ENCODE data around the gene CRTC3. TPM values are rescaled to one million over a fixed set of nuclear protein-coding genes. Genes with fewer than 3 reads are reported as not detected.

Gene CRTC3
- total RNA-seq, 2 donors from 2014 or later: 44.1 to 69.4 TPM

DNA sequence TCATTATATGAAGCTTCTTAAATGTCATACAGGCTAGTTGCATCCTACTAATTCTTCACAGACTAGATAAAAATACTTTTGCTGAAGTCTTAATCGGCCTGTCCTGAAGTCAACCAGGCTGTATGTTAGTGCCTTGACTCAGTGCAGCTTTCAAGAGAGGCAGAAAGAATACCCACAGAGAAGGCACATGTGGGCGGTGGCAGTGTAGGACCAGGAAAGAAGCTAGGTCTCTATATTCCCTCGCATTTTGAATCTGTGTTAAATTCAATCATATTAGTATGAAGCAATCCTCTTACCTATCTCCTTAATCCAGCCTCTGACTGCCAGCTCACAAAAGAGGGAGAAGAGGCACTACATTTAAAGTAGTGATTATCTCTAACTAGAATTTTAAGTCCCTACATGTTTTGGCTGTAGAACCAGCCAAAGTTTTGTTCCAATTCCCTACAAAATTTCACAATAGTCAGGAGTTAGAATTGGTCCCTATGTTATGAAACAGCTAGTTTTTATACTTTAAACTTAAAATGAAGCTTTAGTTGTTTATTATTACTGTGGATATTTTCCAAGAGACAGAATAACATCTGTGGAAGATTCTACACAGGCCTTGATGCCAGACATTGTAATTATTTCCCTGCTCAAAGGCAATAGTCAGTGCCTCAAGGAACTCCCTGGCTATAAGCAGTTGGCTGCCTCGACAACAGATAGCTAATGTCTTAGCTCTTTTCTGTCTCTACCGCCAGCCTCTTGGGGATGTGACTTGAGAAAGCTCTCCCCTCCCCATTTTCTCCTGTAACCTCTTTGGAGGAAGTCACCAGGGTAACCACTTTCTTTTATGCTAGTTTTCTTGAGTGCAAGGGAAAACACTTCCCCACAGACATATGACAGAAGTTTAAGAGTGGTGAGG lies 31.9 kb downstream of the CRTC3 start:
- ATAC-seq: no peak
- Mint-ChIP-seq H3K27ac (peak overlapping the region; percentile 63 to 79), H3K27me3 (no peaks in the 10 kb centered on the region), H3K9me3 (no peaks in the 10 kb centered on the region), H3K4me1 (ENCODE audit: low read depth in 2 of 2) (peaks cover 66 to 71% of the 10 kb centered on the region in 2 donors), H3K4me3 (peak overlapping the region; percentile 53), H3K36me3 (no peaks in the 10 kb centered on the region)
- no peak for DNase-seq (ENCODE audit: low spot score)

DNA sequence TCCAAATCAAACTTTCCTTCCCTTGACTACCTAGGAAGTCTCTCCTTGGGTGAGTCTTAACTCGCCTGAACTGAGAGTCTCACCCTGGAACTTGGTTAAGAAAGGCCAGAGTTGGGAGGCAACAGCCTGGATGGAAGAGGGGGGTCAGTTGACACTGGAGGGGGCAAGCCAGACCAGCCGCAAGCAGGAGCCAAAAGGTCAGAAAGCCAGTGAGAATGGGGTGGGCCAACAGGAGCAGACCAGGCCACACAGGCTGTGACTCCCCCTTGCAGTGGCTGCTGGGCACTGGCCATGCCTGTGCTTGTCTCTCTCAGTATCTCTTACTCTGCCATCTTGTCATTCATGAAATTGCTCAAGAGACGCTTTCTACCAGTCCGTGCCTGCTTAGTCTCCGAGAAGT lies 32.9 kb downstream of the CRTC3 start:
- Mint-ChIP-seq H3K27me3 (no peaks in the 10 kb centered on the region), H3K9me3 (no peaks in the 10 kb centered on the region), H3K36me3 (no peaks in the 10 kb centered on the region), H3K4me1 (ENCODE audit: low read depth in 2 of 2) (peaks cover 63 to 66% of the 10 kb centered on the region in 2 donors), H3K27ac (peak overlapping the region; percentile 63 to 79), H3K4me3 (peak overlapping the region; percentile 53)
- DNase-seq (ENCODE audit: low spot score): no peak
- ATAC-seq: no peak

DNA sequence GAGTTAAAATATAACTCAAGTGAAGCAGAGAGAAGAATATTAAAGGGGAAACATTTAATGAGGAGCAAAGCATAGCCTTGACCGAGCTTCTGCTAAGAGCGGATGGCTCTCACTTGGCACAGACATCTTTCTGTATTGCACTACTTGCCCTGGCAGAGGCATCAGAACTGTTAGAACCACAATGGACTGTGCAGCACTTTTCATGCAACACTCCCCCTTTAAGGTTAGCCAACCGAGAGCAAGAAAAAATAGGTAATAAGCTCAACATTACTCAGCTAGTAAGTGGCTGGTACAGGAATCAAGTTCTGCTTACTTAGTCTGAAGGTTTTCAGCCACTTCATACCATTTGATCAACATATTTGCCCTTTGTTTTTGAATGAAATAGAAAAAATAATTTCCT lies 33.7 kb downstream of the CRTC3 start:
- Mint-ChIP-seq H3K4me3 (peak overlapping the region; percentile 73), H3K4me1 (ENCODE audit: low read depth in 2 of 2) (peaks cover 64% of the 10 kb centered on the region in 2 donors), H3K27me3 (no peaks in the 10 kb centered on the region), H3K27ac (peak overlapping the region; percentile 76 to 80), H3K9me3 (no peaks in the 10 kb centered on the region), H3K36me3 (no peaks in the 10 kb centered on the region)
- DNase-seq (ENCODE audit: low spot score) (no peak), ATAC-seq (peak; percentile 71 to 81)

DNA sequence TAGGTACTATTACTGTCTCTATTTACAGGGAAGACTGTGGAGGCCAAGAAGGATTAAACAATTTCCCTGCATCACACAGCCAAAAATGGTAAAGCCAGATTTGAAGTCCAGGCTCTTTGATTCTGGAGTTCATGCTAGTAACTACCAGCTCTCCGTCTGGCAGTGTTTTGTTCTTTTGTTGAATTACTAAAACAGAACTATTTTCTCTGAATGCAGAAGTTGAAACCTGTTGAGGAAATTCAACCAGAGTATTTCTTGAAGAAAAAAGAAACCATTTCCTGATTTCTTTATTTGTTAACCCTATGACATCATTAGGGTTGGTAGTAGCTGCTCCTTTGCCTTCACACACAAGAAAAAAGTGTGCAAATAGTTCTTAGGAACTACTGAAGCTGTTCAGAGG lies 34.3 kb downstream of the CRTC3 start:
- Mint-ChIP-seq H3K4me3 (peak overlapping the region; percentile 73), H3K4me1 (ENCODE audit: low read depth in 2 of 2) (peaks cover 65 to 66% of the 10 kb centered on the region in 2 donors), H3K27ac (peak overlapping the region; percentile 76 to 80), H3K27me3 (no peaks in the 10 kb centered on the region), H3K9me3 (no peaks in the 10 kb centered on the region), H3K36me3 (no peaks in the 10 kb centered on the region)
- DNase-seq (ENCODE audit: low spot score) (no peak), ATAC-seq (no peak)

DNA sequence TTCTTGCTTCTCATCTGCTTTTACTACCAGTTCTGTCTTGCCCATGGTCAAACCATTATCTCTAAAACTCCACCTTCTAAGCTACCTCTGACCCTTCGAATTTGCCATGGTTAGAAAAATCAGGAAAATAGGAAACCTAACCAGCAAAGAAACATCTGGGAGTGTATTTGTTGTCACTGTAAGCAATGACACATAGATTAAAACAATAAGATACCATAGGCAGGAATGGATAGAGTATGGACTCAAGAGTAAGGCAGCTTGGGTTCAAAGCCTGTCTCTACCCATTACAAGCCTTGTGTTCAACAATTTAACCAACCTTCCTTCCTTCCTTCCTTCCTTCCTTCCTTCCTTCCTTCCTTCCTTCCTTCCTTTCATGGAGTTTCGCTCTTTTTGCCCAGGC lies 34.9 kb downstream of the CRTC3 start:
- no peak for ATAC-seq
- H3K27ac Mint-ChIP-seq: peak overlapping the region; percentile 76 to 80
- peaks cover 66 to 68% of the 10 kb centered on the region in 2 donors for H3K4me1 Mint-ChIP-seq (ENCODE audit: low read depth in 2 of 2)
- no peaks in the 10 kb centered on the region for H3K27me3 Mint-ChIP-seq
- H3K4me3 Mint-ChIP-seq: peak overlapping the region; percentile 73
- no peaks in the 10 kb centered on the region for H3K36me3 Mint-ChIP-seq
- no peak for DNase-seq (ENCODE audit: low spot score)
- no peaks in the 10 kb centered on the region for H3K9me3 Mint-ChIP-seq

DNA sequence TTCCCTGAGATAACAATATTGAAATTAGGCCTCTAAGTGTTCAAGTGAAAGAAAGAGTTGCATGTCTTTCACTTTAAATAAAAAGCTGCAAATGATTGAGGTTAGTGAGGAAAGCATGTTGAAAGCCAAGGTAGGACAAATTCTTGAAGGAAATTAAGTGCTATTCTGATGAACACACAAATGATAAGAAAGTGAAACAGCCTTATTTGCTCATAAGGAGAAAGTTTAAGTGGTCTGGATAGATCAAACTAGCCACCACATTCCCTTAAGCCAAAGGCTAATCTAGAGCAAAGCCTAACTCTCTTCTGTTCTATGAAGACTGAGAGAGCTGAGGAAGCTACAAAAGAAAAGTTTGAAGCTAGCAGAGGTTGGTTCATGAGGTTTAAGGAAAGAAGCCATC lies 36.1 kb downstream of the CRTC3 start:
- no peaks in the 10 kb centered on the region for H3K9me3 Mint-ChIP-seq
- no peaks in the 10 kb centered on the region for H3K27me3 Mint-ChIP-seq
- H3K4me1 Mint-ChIP-seq (ENCODE audit: low read depth in 2 of 2): peaks cover 70 to 76% of the 10 kb centered on the region in 2 donors
- H3K27ac Mint-ChIP-seq: peak overlapping the region; percentile 76 to 80
- H3K4me3 Mint-ChIP-seq: peak overlapping the region; percentile 70
- no peaks in the 10 kb centered on the region for H3K36me3 Mint-ChIP-seq
- ATAC-seq (peak in 1 of 2 donors; percentile 29), DNase-seq (ENCODE audit: low spot score) (no peak)

DNA sequence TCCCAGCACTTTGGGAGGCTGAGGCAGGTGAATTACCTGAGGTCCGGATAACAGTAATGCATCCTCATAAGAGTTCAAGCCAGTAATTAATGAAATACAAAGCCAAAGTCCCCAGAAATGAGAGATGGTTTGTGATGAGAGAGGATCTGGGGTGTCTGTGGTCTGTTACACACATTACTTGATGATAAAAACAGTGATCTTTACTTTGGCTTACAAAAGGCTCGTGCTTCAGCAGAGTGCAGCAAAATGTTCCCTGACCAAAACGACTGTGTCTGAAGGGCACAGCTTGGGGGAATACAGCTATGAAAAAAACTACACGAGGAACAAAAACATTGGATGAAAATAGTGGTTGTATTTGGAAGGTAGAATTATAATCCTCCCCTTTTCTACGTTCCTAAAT lies 40.9 kb downstream of the CRTC3 start:
- Mint-ChIP-seq H3K27ac (peak overlapping the region; percentile 52 to 67), H3K27me3 (no peaks in the 10 kb centered on the region), H3K36me3 (no peaks in the 10 kb centered on the region), H3K4me1 (ENCODE audit: low read depth in 2 of 2) (peaks cover 57 to 65% of the 10 kb centered on the region in 2 donors), H3K4me3 (peak overlapping the region; percentile 35), H3K9me3 (no peaks in the 10 kb centered on the region)
- DNase-seq (ENCODE audit: low spot score) (no peak), ATAC-seq (peak in 1 of 2 donors; percentile 50)

DNA sequence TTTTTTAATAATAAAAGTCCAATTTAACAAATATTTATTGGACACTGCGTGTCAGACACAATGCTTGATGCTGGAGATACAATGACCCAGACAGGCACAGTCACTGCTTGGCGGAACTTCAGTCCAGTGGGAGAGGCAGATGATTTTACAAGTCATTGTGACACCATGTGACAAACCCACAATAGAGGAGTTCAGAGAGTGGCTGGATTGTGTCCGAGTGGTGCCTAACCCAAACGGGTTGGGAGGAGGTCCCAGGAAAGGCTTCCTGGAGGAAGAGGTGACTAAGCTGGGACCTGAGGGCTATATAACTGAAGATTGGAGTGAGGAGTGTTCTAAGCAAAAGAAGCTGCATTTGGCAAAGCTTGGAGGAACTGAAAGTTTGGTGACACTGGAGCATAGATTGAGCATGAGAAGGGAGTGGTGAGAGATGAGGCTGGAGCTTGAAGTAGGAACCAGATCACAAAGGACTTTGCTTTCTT lies 41.4 kb downstream of the CRTC3 start:
- peak; percentile 60 to 62 for ATAC-seq
- Mint-ChIP-seq H3K27me3 (no peaks in the 10 kb centered on the region), H3K4me1 (ENCODE audit: low read depth in 2 of 2) (peaks cover 55 to 65% of the 10 kb centered on the region in 2 donors), H3K27ac (peak overlapping the region; percentile 52 to 67), H3K4me3 (peak overlapping the region; percentile 59), H3K36me3 (no peaks in the 10 kb centered on the region), H3K9me3 (no peaks in the 10 kb centered on the region)
- no peak for DNase-seq (ENCODE audit: low spot score)

DNA sequence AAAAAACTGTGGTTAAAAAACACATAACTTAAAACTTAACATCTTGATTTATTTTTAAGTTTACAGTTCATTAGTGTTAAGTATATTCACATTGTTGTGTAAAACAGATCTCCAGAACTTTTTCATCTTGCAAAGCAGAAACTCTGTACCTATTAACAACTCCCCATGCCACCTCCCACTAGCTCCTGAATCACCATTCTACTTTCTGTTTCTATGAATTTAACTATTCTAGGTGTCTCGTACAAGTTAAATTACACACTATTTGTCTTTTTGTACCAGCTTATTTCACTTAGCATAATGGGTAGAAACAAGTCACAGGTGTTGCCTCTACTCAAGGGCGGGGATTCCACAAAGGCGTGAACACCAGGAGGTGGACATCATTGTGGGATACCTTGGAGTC lies 43.2 kb downstream of the CRTC3 start:
- no peaks in the 10 kb centered on the region for H3K27me3 Mint-ChIP-seq
- peak overlapping the region; percentile 22 to 79 for H3K27ac Mint-ChIP-seq
- H3K9me3 Mint-ChIP-seq: no peaks in the 10 kb centered on the region
- H3K4me3 Mint-ChIP-seq: peak overlapping the region; percentile 1
- ATAC-seq: no peak
- H3K36me3 Mint-ChIP-seq: peaks cover 8% of the 10 kb centered on the region
- DNase-seq (ENCODE audit: low spot score): no peak
- peaks cover 53 to 76% of the 10 kb centered on the region in 2 donors for H3K4me1 Mint-ChIP-seq (ENCODE audit: low read depth in 2 of 2)

DNA sequence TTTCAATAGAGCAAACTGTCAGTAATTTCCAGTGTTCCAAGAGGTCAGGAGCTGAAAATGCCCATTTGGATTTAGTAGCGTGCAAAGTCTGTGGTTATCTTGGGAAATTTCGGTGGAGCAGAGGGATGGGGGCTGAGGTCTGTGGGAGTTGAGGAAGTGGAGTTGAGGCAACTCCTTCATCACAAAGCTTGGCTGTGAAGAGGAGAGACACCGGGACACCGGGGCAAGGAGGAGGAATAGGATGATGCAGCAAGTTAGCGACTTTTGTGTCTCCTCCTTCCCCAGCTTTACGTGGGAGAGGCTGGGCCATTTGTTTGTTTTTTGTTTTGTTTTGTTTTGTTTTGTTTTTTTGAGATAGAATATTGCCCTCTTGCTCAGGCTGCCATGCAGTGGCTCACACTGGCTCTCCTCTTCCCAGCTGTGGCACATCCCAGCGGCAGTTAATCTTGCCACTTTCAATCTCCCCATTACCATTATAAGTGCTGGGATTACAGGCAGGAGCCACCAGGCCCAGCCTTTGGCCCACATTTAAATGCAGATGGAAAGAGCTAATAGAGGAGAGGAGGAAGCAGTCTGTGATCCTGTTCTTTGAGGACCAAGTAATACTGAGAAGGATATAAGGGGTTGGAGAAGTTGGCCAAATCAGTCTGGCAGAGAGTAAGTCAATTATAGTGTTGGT lies 47.1 kb downstream of the CRTC3 start:
- Mint-ChIP-seq H3K36me3 (peaks cover 8% of the 10 kb centered on the region), H3K27ac (peak overlapping the region; percentile 12 to 14), H3K9me3 (no peaks in the 10 kb centered on the region), H3K27me3 (no peaks in the 10 kb centered on the region), H3K4me1 (ENCODE audit: low read depth in 2 of 2) (peaks cover 31 to 51% of the 10 kb centered on the region in 2 donors), H3K4me3 (no peak overlapping the region)
- DNase-seq (ENCODE audit: low spot score) (no peak), ATAC-seq (no peak)

DNA sequence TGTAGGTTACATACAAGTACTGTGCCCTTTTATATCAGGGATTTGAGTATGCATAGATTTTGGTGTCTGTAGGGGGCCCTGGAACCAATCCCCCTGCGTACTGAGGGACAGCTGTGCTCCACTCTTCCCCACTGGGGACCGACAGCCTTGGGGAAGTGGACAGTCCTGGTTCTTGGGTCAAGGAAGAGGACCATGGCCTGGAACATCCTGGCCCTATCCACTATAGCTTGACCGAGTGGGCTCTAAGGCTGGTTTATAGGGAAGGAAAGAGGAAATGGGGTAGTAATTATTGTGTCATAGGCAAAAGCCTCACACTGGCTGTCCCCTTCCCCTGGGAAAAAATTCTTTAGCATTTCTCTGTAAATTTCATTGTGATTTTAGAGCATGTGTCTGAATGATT lies 49.5 kb downstream of the CRTC3 start:
- Mint-ChIP-seq H3K36me3 (peaks cover 12% of the 10 kb centered on the region), H3K27ac (no peak overlapping the region), H3K4me3 (no peak overlapping the region), H3K9me3 (no peaks in the 10 kb centered on the region), H3K27me3 (no peaks in the 10 kb centered on the region), H3K4me1 (ENCODE audit: low read depth in 2 of 2) (peaks cover 26 to 48% of the 10 kb centered on the region in 2 donors)
- DNase-seq (ENCODE audit: low spot score): no peak
- no peak for ATAC-seq

DNA sequence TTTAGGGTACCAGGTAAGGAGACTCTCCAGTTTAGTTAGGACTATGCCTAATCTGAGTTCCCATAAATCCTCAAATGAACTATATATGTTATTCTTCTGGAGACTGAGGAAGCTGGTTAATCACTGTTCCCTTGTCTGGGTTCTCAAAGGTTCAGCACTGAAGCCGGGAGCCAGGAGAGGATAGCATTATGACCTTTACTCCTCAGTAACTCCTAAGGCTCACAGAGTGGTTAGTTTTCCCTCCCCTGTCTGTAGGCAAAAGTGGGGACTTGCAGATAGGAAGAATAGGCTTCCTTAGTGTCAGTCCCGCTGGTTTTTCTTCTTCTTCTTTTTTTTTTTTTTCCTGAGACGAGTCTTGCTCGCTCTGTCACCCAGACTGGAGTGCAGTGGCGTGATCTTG lies 50.4 kb downstream of the CRTC3 start:
- no peaks in the 10 kb centered on the region for H3K27me3 Mint-ChIP-seq
- peaks cover 12% of the 10 kb centered on the region for H3K36me3 Mint-ChIP-seq
- no peak overlapping the region for H3K4me3 Mint-ChIP-seq
- H3K9me3 Mint-ChIP-seq: no peaks in the 10 kb centered on the region
- DNase-seq (ENCODE audit: low spot score) (no peak), ATAC-seq (no peak)
- H3K27ac Mint-ChIP-seq: no peak overlapping the region
- peaks cover 22 to 40% of the 10 kb centered on the region in 2 donors for H3K4me1 Mint-ChIP-seq (ENCODE audit: low read depth in 2 of 2)

DNA sequence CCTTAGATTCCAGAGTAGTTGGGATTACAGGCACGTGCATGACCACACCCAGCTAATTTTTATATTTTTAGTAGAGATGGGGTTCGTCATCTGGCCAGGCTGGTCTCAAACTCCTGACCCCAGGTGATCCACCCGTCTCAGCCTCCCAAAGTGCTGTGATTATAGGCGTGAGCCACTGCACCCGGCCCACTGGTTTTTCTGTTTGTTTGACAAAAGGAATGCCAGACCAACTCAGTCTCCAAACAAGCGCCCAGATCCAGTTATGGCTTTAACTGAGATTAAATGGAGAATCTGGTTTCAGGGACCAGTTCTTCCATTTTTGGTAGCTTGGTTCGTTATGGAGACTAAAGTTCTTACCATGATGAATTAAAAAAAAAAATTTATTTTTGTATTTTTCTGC lies 50.8 kb downstream of the CRTC3 start:
- Mint-ChIP-seq H3K4me1 (ENCODE audit: low read depth in 2 of 2) (peaks cover 22 to 36% of the 10 kb centered on the region in 2 donors), H3K9me3 (no peaks in the 10 kb centered on the region), H3K4me3 (no peak overlapping the region), H3K36me3 (peaks cover 12% of the 10 kb centered on the region), H3K27ac (no peak overlapping the region), H3K27me3 (no peaks in the 10 kb centered on the region)
- DNase-seq (ENCODE audit: low spot score) (no peak), ATAC-seq (no peak)

DNA sequence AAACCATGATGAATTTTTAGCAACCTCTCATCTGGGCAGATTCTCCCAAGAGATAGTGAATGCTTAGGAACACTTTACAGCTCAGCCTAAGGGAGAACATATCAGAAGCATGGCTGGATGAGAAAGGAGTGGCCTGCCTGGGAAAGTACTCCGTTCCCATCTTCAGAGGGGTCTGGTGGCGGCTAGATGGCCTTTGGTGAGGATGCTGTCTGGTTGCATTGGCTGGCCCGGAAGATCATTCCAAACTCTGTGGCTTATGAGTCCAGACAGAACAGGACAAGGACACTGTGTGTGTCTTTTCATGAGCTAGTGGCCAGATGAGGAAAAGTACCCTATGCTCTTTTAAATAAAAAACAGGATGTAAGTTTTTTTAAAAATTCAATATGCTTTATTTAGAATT lies 51.2 kb downstream of the CRTC3 start:
- no peak for ATAC-seq
- H3K9me3 Mint-ChIP-seq: no peaks in the 10 kb centered on the region
- DNase-seq (ENCODE audit: low spot score): no peak
- H3K27ac Mint-ChIP-seq: no peak overlapping the region
- no peak overlapping the region for H3K4me3 Mint-ChIP-seq
- no peaks in the 10 kb centered on the region for H3K27me3 Mint-ChIP-seq
- H3K4me1 Mint-ChIP-seq (ENCODE audit: low read depth in 2 of 2): peaks cover 23 to 32% of the 10 kb centered on the region in 2 donors
- peaks cover 12% of the 10 kb centered on the region for H3K36me3 Mint-ChIP-seq
